Prostate gland (tissue), 2 donors: ENCODE measurements around the gene CRISPLD2. TPM values are rescaled to one million over a fixed set of nuclear protein-coding genes. Genes with fewer than 3 reads are reported as not detected.
A peak's percentile ranks its signal among the peaks of the same experiment; 100 is the strongest.

ENCODE experiments used
- DNase-seq: peaks from one replicate; pipeline ENCODE4 v3.0.0-alpha.2; 2019; ENCODE audit warnings: low spot score
- H3K27ac ChIP-seq, 2 donors: fragments of 200-600 bp; sonication (generic); 2 replicates each; pipeline ENCODE4 v1.5.1; 2017 to 2019
- H3K27me3 ChIP-seq: fragments of 200-600 bp; sonication (generic); replicated peaks from 2 replicates; pipeline ENCODE4 v1.5.1; 2019; ENCODE audit not compliant: insufficient read depth
- H3K36me3 ChIP-seq, 2 donors: fragments of 200-600 bp; sonication (generic); 1 replicate in 1 of 2; 2 replicates in 1 of 2; pipeline versions ENCODE4 v1.5.1 to v1.8.1; 2017 to 2019
- H3K4me1 ChIP-seq: fragments of 200-600 bp; sonication (generic); replicated peaks from 2 replicates; pipeline ENCODE4 v1.5.1; 2019
- H3K4me3 ChIP-seq, 2 donors: fragments of 200-600 bp; sonication (generic); 2 replicates each; pipeline ENCODE4 v1.5.1; 2017 to 2019
- H3K9me3 ChIP-seq: fragments of 200-600 bp; sonication (generic); 2 replicates; pipeline ENCODE4 v1.5.1; 2017
- POLR2A ChIP-seq: fragments of 450-650 bp; IDR thresholded peaks from one replicate; pipeline ENCODE4 v1.6.1; 2016; ENCODE audit warnings: antibody characterized with exemption, mild to moderate bottlenecking
- POLR2AphosphoS5 ChIP-seq: sonication (generic); formaldehyde crosslinking; IDR thresholded peaks from one replicate; pipeline ENCODE4 v1.6.1; 2017; ENCODE audit warnings: antibody characterized with exemption
- WGBS: methylation state at CpG from one replicate; pipeline ENCODE4 v1.1.5; 2018; 5-methylcytosine and 5-hydroxymethylcytosine counted together
- intact Hi-C: fragments of 100-400 bp; cut with DNase I; formaldehyde crosslinking; loops from one replicate; pipeline ENCODE4 v1.14.2; 2022
- total RNA-seq, 2 donors: library from RNA; depleted of rRNA; stranded (reverse); fragments of >200 nt; gene quantifications; one replicate each; pipeline ENCODE4 v1.1.0, GENCODE V29; 2016
- TF ChIP-seq, protein P1 (sequence below), 4 experiments: fragments of 200-600 bp in 2 of 4; fragments of 450-650 bp in 2 of 4; sonication (generic) in 2 of 4; IDR thresholded peaks; 1 replicate in 3 of 4; 2 replicates in 1 of 4; pipeline ENCODE4 v1.5.1; 2016 to 2019; ENCODE audit warnings: antibody characterized with exemption in 4 of 4, mild to moderate bottlenecking in 2 of 4, moderate library complexity in 2 of 4

Gene CRISPLD2
- total RNA-seq, 2 donors from 2014 or later = 186 to 226 TPM

DNA sequence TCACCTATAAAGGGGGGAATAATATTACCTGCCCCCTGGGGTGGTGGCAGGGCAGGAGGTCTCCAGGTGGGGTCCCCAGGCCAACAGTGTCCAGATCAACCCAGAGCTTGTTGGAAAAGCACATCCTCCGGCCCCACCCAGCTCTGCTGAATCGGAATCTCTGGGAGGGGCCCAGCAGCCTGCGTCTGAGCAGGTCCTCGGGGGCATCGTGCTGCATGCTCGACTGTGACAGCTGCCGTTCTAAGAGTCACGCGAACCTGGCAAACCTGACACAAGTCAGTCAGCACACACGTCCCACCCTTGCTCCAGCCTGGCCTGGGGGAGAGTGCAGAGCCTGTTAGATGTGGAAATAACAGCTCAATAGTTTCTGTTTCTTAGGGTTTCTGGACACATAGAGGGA lies 72.3 kb downstream of the CRISPLD2 start:
- no peak for DNase-seq
- 93% methylated on average over 9 of the region's 10 CpGs for WGBS
- TF ChIP-seq POLR2AphosphoS5 (no peak), POLR2A (no peak)
- TF ChIP-seq, protein P1, sequence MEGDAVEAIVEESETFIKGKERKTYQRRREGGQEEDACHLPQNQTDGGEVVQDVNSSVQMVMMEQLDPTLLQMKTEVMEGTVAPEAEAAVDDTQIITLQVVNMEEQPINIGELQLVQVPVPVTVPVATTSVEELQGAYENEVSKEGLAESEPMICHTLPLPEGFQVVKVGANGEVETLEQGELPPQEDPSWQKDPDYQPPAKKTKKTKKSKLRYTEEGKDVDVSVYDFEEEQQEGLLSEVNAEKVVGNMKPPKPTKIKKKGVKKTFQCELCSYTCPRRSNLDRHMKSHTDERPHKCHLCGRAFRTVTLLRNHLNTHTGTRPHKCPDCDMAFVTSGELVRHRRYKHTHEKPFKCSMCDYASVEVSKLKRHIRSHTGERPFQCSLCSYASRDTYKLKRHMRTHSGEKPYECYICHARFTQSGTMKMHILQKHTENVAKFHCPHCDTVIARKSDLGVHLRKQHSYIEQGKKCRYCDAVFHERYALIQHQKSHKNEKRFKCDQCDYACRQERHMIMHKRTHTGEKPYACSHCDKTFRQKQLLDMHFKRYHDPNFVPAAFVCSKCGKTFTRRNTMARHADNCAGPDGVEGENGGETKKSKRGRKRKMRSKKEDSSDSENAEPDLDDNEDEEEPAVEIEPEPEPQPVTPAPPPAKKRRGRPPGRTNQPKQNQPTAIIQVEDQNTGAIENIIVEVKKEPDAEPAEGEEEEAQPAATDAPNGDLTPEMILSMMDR (IDR thresholded peaks at IDR 0.05) = no peak
- Histone ChIP-seq H3K9me3 (no peaks in the 10 kb centered on the region), H3K27ac (peak overlapping the region in 1 of 2 donors; percentile 25), H3K4me3 (no peak overlapping the region), H3K4me1 (no peaks in the 10 kb centered on the region), H3K27me3 (no peaks in the 10 kb centered on the region), H3K36me3 (peaks cover 0 to 5% of the 10 kb centered on the region in 2 donors)
- intact Hi-C loops = no loop called here

- H3K36me3 ChIP-seq = peaks cover 0 to 5% of the 10 kb centered on the region in 2 donors
- peak overlapping the region in 1 of 2 donors; percentile 10 for H3K27ac ChIP-seq
- TF ChIP-seq POLR2A = no peak
- TF ChIP-seq POLR2AphosphoS5 = no peak
- TF ChIP-seq, protein P1 (IDR thresholded peaks at IDR 0.05) = no peak
- no peaks in the 10 kb centered on the region for H3K9me3 ChIP-seq
- no peak for DNase-seq
- H3K4me1 ChIP-seq = no peaks in the 10 kb centered on the region
- no peak overlapping the region for H3K4me3 ChIP-seq
- intact Hi-C loops = no loop called here
- 100% methylated on average over 3 of the region's 3 CpGs for WGBS
- no peaks in the 10 kb centered on the region for H3K27me3 ChIP-seq
Measured at GRCh38 chr16:84893467-84893848, 73.7 kb downstream of the CRISPLD2 start.

GRCh38 chr16:84893849-84894599 lies 74.2 kb downstream of the CRISPLD2 start:
- no peaks in the 10 kb centered on the region for H3K4me1 ChIP-seq
- no peaks in the 10 kb centered on the region for H3K9me3 ChIP-seq
- no peak overlapping the region for H3K4me3 ChIP-seq
- TF ChIP-seq, protein P1 (IDR thresholded peaks at IDR 0.05) = no peak
- TF ChIP-seq POLR2A (no peak), POLR2AphosphoS5 (no peak)
- WGBS = 91% methylated on average over 12 of the region's 12 CpGs
- peaks cover 0 to 5% of the 10 kb centered on the region in 2 donors for H3K36me3 ChIP-seq
- DNase-seq = no peak
- peak overlapping the region in 1 of 2 donors; percentile 10 for H3K27ac ChIP-seq
- H3K27me3 ChIP-seq = no peaks in the 10 kb centered on the region
- intact Hi-C loops = no loop called here

- no peak for TF ChIP-seq POLR2A
- no peak for TF ChIP-seq POLR2AphosphoS5
- TF ChIP-seq, protein P1 (IDR thresholded peaks at IDR 0.05) = no peak
- no peaks in the 10 kb centered on the region for H3K27me3 ChIP-seq
- intact Hi-C loops = no loop called here
- peaks cover 0 to 5% of the 10 kb centered on the region in 2 donors for H3K36me3 ChIP-seq
- no peak for DNase-seq
- no peaks in the 10 kb centered on the region for H3K4me1 ChIP-seq
- WGBS = 85% methylated on average over 6 of the region's 6 CpGs
- no peak overlapping the region for H3K27ac ChIP-seq
- no peaks in the 10 kb centered on the region for H3K9me3 ChIP-seq
- H3K4me3 ChIP-seq = no peak overlapping the region
Measured at GRCh38 chr16:84895016-84895415, 75.2 kb downstream of the CRISPLD2 start.

DNA sequence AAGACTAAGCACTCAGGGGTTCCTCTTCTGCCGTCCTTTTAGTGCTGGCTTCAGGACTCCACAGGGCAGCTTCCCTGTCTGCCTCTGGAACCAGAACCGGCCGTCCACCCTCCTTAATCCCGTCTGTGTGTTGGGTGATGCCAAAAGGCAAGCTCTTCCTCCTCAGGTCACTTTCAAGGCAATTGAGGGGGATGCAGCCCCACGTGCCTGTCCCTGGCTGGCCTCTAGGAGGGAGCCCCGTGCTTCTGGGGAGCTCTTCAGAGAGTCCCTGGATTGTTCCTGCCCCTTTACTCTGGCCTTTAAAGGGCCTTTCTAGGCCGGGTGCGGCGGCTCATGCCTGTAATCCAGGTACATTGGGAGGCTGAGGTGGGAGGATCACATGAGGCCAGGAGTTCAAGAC lies 77.1 kb downstream of the CRISPLD2 start:
- H3K27me3 ChIP-seq = no peaks in the 10 kb centered on the region
- 92% methylated on average over 9 of the region's 9 CpGs for WGBS
- no peak overlapping the region for H3K4me3 ChIP-seq
- H3K36me3 ChIP-seq = peaks cover 0 to 5% of the 10 kb centered on the region in 2 donors
- no peak overlapping the region for H3K27ac ChIP-seq
- TF ChIP-seq POLR2AphosphoS5 (no peak), POLR2A (no peak)
- TF ChIP-seq, protein P1 (IDR thresholded peaks at IDR 0.05) = peak in 1 of 4 experiments; percentile 8
- no peaks in the 10 kb centered on the region for H3K4me1 ChIP-seq
- no peak for DNase-seq
- intact Hi-C loops = no loop called here
- H3K9me3 ChIP-seq = no peaks in the 10 kb centered on the region
